ENCODE measurements around the gene MMP23B. TPM values are rescaled to one million over a fixed set of nuclear protein-coding genes. Genes with fewer than 3 reads are reported as not detected.

MMP23B gene
- total and polyA plus RNA-seq, 2 of the 8 experiments (the other 6 are each of a cell fraction or from before 2014, with no cell fraction given), result 9.2 to 14.6 TPM

GRCh38 chr1:1627261-1627828 is 4.6 kb upstream of the MMP23B start (continued):
- TF ChIP-seq, protein P1, sequence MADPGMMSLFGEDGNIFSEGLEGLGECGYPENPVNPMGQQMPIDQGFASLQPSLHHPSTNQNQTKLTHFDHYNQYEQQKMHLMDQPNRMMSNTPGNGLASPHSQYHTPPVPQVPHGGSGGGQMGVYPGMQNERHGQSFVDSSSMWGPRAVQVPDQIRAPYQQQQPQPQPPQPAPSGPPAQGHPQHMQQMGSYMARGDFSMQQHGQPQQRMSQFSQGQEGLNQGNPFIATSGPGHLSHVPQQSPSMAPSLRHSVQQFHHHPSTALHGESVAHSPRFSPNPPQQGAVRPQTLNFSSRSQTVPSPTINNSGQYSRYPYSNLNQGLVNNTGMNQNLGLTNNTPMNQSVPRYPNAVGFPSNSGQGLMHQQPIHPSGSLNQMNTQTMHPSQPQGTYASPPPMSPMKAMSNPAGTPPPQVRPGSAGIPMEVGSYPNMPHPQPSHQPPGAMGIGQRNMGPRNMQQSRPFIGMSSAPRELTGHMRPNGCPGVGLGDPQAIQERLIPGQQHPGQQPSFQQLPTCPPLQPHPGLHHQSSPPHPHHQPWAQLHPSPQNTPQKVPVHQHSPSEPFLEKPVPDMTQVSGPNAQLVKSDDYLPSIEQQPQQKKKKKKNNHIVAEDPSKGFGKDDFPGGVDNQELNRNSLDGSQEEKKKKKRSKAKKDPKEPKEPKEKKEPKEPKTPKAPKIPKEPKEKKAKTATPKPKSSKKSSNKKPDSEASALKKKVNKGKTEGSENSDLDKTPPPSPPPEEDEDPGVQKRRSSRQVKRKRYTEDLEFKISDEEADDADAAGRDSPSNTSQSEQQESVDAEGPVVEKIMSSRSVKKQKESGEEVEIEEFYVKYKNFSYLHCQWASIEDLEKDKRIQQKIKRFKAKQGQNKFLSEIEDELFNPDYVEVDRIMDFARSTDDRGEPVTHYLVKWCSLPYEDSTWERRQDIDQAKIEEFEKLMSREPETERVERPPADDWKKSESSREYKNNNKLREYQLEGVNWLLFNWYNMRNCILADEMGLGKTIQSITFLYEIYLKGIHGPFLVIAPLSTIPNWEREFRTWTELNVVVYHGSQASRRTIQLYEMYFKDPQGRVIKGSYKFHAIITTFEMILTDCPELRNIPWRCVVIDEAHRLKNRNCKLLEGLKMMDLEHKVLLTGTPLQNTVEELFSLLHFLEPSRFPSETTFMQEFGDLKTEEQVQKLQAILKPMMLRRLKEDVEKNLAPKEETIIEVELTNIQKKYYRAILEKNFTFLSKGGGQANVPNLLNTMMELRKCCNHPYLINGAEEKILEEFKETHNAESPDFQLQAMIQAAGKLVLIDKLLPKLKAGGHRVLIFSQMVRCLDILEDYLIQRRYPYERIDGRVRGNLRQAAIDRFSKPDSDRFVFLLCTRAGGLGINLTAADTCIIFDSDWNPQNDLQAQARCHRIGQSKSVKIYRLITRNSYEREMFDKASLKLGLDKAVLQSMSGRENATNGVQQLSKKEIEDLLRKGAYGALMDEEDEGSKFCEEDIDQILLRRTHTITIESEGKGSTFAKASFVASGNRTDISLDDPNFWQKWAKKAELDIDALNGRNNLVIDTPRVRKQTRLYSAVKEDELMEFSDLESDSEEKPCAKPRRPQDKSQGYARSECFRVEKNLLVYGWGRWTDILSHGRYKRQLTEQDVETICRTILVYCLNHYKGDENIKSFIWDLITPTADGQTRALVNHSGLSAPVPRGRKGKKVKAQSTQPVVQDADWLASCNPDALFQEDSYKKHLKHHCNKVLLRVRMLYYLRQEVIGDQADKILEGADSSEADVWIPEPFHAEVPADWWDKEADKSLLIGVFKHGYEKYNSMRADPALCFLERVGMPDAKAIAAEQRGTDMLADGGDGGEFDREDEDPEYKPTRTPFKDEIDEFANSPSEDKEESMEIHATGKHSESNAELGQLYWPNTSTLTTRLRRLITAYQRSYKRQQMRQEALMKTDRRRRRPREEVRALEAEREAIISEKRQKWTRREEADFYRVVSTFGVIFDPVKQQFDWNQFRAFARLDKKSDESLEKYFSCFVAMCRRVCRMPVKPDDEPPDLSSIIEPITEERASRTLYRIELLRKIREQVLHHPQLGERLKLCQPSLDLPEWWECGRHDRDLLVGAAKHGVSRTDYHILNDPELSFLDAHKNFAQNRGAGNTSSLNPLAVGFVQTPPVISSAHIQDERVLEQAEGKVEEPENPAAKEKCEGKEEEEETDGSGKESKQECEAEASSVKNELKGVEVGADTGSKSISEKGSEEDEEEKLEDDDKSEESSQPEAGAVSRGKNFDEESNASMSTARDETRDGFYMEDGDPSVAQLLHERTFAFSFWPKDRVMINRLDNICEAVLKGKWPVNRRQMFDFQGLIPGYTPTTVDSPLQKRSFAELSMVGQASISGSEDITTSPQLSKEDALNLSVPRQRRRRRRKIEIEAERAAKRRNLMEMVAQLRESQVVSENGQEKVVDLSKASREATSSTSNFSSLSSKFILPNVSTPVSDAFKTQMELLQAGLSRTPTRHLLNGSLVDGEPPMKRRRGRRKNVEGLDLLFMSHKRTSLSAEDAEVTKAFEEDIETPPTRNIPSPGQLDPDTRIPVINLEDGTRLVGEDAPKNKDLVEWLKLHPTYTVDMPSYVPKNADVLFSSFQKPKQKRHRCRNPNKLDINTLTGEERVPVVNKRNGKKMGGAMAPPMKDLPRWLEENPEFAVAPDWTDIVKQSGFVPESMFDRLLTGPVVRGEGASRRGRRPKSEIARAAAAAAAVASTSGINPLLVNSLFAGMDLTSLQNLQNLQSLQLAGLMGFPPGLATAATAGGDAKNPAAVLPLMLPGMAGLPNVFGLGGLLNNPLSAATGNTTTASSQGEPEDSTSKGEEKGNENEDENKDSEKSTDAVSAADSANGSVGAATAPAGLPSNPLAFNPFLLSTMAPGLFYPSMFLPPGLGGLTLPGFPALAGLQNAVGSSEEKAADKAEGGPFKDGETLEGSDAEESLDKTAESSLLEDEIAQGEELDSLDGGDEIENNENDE (IDR thresholded peaks at IDR 0.05; ENCODE audit: insufficient replicate concordance, low read length), result no peak
- TF ChIP-seq CTBP2 (IDR thresholded peaks at IDR 0.05; ENCODE audit: borderline replicate concordance, insufficient read depth, insufficient read length, low read length), result no peak
- TF ChIP-seq FOSL1 (IDR thresholded peaks at IDR 0.05; ENCODE audit: insufficient read depth, low read depth, low read length), result no peak
- TF ChIP-seq, protein P2, sequence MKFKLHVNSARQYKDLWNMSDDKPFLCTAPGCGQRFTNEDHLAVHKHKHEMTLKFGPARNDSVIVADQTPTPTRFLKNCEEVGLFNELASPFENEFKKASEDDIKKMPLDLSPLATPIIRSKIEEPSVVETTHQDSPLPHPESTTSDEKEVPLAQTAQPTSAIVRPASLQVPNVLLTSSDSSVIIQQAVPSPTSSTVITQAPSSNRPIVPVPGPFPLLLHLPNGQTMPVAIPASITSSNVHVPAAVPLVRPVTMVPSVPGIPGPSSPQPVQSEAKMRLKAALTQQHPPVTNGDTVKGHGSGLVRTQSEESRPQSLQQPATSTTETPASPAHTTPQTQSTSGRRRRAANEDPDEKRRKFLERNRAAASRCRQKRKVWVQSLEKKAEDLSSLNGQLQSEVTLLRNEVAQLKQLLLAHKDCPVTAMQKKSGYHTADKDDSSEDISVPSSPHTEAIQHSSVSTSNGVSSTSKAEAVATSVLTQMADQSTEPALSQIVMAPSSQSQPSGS (IDR thresholded peaks at IDR 0.05; ENCODE audit: low read length), result no peak
- TF ChIP-seq POLR2A (IDR thresholded peaks at IDR 0.05; ENCODE audit: control extremely low read depth in 1 of 2, low read depth in 2 of 2, low read length in 2 of 2), result no peak
- no peak for TF ChIP-seq PHF8 (conservative IDR thresholded peaks at IDR 0.05; ENCODE audit: low read depth, low read length)
- TF ChIP-seq, protein P3, sequence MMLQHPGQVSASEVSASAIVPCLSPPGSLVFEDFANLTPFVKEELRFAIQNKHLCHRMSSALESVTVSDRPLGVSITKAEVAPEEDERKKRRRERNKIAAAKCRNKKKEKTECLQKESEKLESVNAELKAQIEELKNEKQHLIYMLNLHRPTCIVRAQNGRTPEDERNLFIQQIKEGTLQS (IDR thresholded peaks at IDR 0.05; ENCODE audit: insufficient read depth, low read depth, low read length), result no peak
- no peak for TF ChIP-seq CHD1 (IDR thresholded peaks at IDR 0.05; ENCODE audit: low read depth, low read length)
- TF ChIP-seq ASH2L (IDR thresholded peaks at IDR 0.05; ENCODE audit: low read length), result no peak
